OCI-LY1 (cell line): ENCODE results near the gene LZTS3.
"Not testable (repeated sequence)": the region's sequence is repeated elsewhere in the genome, so short reads cannot be mapped to it uniquely, and the experiment has no call there.

Experiments
- EZH2 ChIP-seq: fragments of 200-600 bp; sonication (generic), shearing (Covaris generic); IDR thresholded peaks from 2 replicates; pipeline ENCODE4 v1.8.0; 2017; ENCODE audit warnings: borderline replicate concordance, mixed run types, mild to moderate bottlenecking, antibody characterized with exemption, low read length, moderate library complexity, mixed read lengths
- TF ChIP-seq, protein P1 (sequence below): fragments of 200-600 bp; sonication (generic), shearing (Covaris generic); IDR thresholded peaks from 2 replicates; pipeline ENCODE4 v1.5.1; 2017; ENCODE audit warnings: mild to moderate bottlenecking, antibody characterized with exemption, low read length, moderate library complexity, mixed read lengths

DNA sequence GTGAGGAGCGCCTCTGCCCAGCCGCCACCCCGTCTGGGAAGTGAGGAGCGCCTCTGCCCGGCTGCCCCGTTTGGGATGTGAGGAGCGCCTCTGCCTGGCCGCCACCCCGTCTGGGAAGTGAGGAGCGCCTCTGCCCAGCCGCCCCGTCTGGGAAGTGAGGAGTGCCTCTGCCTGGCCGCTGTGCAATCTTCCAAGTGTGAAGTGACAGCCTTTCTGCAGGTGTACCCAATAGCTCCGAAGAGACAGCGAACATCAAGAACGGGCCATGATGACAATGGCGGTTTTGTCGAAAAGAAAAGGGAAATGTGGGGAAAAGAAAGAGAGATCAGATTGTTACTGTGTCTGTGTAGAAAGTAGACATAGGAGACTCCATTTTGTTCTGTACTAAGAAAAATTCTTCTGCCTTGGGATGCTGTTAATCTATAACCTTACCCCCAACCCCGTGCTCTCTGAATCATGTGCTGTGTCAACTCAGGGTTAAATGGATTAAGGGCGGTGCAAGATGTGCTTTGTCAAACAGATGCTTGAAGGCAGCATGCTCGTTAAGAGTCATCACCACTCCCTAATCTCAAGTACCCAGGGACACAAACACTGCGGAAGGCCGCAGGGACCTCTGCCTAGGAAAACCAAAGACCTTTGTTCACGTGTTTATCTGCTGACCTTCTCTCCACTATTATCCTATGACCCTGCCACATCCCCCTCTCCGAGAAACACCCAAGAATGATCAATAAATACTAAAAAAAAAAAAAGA lies 47.4 kb downstream of the LZTS3 start:
- TF ChIP-seq, protein P1, sequence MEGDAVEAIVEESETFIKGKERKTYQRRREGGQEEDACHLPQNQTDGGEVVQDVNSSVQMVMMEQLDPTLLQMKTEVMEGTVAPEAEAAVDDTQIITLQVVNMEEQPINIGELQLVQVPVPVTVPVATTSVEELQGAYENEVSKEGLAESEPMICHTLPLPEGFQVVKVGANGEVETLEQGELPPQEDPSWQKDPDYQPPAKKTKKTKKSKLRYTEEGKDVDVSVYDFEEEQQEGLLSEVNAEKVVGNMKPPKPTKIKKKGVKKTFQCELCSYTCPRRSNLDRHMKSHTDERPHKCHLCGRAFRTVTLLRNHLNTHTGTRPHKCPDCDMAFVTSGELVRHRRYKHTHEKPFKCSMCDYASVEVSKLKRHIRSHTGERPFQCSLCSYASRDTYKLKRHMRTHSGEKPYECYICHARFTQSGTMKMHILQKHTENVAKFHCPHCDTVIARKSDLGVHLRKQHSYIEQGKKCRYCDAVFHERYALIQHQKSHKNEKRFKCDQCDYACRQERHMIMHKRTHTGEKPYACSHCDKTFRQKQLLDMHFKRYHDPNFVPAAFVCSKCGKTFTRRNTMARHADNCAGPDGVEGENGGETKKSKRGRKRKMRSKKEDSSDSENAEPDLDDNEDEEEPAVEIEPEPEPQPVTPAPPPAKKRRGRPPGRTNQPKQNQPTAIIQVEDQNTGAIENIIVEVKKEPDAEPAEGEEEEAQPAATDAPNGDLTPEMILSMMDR: not testable (repeated sequence)
- not testable (repeated sequence) for TF ChIP-seq EZH2
